RWPE1 (cell line): ENCODE measurements around the gene PIGO.

ENCODE experiments used
- CTCF ChIA-PET: fragments of 350-600 bp; sonication (Branson Sonifier 250); formaldehyde crosslinking; extraction: SDS; loops from one replicate; lab custom pipeline; 2021; lab: Yijun Ruan, JAX
- POLR2A ChIA-PET: fragments of 400-600 bp; formaldehyde crosslinking; extraction: SDS; loops from one replicate; lab custom pipeline; 2020; ENCODE audit warnings: antibody characterized with exemption; ENCODE audit not compliant: low non-redundant PET; lab: Yijun Ruan, JAX
- DNase-seq: peaks from one replicate; pipeline ENCODE4 v3.0.0; 2012; ENCODE audit warnings: low spot score
- H3K27ac ChIP-seq: fragments of 450-650 bp; 2 replicates; pipeline ENCODE4 v1.5.1; 2017
- CTCF ChIP-seq: fragments of 450-650 bp; conservative IDR thresholded peaks from 2 replicates; pipeline ENCODE4 v1.5.1; 2017; ENCODE audit warnings: low read depth, mild to moderate bottlenecking

Gene PIGO

DNA sequence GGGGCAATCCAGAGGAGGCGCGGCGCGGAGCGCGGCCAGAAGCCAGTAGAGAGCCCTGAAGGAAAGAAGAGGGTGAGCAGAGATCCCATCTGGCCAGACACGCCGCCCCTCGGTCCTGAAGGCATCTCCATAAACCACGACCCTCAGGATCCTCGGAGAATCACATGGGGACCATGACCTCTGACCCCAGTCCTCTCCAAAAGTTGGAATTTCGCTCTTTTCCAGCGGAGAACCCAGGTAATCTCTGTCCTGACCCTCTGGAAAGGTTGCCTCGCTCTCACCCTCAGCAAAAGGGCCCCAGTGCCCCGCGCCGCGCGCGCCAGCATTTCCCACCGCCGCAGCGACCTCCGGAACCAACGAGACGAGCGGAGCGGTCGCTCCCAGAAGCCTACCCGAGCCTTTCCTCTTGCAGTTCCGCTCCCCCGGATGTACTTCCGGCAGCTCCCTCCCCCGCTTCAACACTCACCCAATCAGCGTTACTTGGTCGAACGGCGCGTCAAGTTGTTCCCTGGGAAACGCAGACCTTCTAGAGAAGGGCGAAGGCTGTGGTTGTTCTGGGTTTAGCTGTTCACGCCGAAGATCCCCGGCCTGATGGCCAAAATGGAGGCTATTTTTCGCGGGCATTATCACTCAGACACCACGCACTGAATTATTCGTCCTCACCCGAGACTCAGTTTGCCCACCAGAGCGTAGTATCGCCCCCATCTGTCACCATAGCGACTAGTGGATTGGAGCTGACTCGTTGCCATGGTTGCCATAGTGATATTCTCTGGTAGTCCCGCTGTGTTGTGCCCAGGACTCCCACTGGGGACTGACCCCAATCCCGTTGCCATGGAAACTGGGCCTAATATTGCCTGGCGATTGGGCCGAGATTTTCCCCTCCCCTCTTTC lies 6.6 kb upstream of the PIGO start, which contains the start of gene STOML2:
Gene STOML2, minus strand, starts transcription at position 363 of the 891 bp plus-strand sequence. Its CDS starts 37 bp downstream, at position 326.
- TF ChIP-seq CTCF = no peak
- POLR2A ChIA-PET = interaction anchor here (0.8 to 1.6 kb wide), 4 partner anchors 9 to 30 kb away, joined by 3 to 10 read pairs (median 4); partner anchors contain the start of genes ATOSB and VCP
- peak within 1 kb of the TSS; percentile 83 for H3K27ac ChIP-seq
- DNase-seq = peak; percentile 98
- CTCF ChIA-PET = interaction anchor here (0.7 to 1.0 kb wide), 2 partner anchors 12 to 1646 kb away, joined by 3 to 7 read pairs; no protein-coding TSS in a partner anchor

GRCh38 chr9:35102465-35102768 lies 6.0 kb upstream of the PIGO start:
- no peak for TF ChIP-seq CTCF
- CTCF ChIA-PET = interaction anchor here (1.0 kb wide), 1 partner anchor 11 kb away, joined by 7 read pairs; no protein-coding TSS in a partner anchor
- no peak for DNase-seq
- POLR2A ChIA-PET = interaction anchor here (0.5 to 1.6 kb wide), 3 partner anchors 8 to 13 kb away, joined by 3 to 6 read pairs (median 3); partner anchors contain the start of gene ATOSB
- H3K27ac ChIP-seq = peak overlapping the region; percentile 83

GRCh38 chr9:35097573-35097972 lies 1.2 kb upstream of the PIGO start:
- TF ChIP-seq CTCF = no peak
- DNase-seq = no peak
- CTCF ChIA-PET = interaction anchor here (0.6 to 4.0 kb wide), 5 partner anchors 18 to 396 kb away, joined by 3 to 15 read pairs (median 3); partner anchors contain the start of gene FANCG
- POLR2A ChIA-PET = interaction anchor here (1.6 kb wide), 1 partner anchor 18 kb away, joined by 4 read pairs; the partner anchor contains the start of gene FANCG
- H3K27ac ChIP-seq = peak overlapping the region; percentile 91

GRCh38 chr9:35091536-35091935 lies 4.9 kb downstream of the PIGO start:
- CTCF ChIA-PET = interaction anchor here (0.6 to 2.0 kb wide), 3 partner anchors 11 to 561 kb away, joined by 3 to 7 read pairs (median 4); no protein-coding TSS in a partner anchor
- POLR2A ChIA-PET = no interaction called here
- no peak for DNase-seq
- TF ChIP-seq CTCF = no peak
- H3K27ac ChIP-seq = no peak overlapping the region

- DNase-seq = no peak
- TF ChIP-seq CTCF = no peak
- H3K27ac ChIP-seq = no peak overlapping the region
- CTCF ChIA-PET = no interaction called here
- POLR2A ChIA-PET = no interaction called here
These were observed 7.0 kb downstream of the PIGO start for GRCh38 chr9:35089434-35089833.

DNA sequence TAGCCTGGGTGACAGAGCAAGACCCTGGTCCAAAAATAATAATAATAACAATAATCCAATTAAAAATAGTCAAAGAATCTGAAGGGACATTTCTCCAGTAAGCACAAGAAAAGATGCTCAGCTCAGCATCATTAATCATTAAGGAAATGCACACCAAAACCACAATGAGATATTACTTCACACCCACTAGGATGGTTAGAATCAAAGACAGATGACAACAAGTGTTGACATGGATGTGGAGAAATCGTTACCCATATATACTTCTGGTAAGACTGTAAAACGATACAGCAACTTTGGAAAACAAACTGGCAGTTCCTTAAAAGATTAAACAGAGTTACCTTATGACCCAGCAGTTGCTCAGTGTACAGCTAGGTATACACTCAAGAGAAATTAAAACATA lies 11.3 kb downstream of the PIGO start:
- H3K27ac ChIP-seq = no peak overlapping the region
- CTCF ChIA-PET = no interaction called here
- POLR2A ChIA-PET = no interaction called here
- TF ChIP-seq CTCF = no peak
- DNase-seq = no peak
